ENCODE measurements around the gene NEU4.

DNA sequence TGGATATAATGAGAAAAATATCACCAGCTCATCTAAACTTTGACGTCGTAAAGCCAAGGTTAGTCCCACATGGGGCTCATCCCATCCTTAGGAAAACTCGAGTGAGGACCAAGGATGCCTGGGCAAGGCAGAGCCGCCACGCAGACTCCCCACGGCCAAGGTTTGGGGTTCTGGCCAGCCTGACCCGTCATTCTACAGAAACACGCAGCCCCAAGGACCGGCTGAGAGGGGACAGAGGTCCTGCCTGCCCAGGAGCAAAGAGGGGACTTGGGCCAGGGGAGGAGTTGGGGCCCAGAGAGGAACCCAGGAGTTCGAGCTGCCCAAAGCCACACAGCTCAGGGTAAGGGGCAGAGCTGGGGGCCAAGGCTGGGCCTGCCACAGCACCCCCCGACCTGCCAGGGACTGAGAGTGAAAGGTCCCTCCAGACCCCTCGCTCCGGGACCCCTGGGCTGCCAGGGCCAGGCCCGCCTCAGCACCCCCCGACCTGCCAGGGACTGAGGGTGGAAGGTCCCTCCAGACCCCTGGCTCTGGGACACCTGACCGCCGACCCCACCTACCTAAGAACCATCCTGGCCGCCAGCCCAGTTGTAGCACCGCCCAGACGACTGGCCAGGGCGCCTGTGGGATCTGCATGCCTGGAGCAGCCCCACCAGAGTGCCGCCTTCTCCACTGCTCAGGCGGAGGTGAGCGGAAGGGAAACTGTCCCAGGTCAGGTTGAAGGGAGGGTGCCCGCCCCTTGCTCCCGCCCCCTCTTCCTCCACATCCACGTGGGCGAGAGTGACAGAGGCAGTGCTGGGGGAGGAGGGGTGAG lies 49.4 kb downstream of the NEU4 start, which contains the start of gene PDCD1:
- TF ChIP-seq, protein P1, sequence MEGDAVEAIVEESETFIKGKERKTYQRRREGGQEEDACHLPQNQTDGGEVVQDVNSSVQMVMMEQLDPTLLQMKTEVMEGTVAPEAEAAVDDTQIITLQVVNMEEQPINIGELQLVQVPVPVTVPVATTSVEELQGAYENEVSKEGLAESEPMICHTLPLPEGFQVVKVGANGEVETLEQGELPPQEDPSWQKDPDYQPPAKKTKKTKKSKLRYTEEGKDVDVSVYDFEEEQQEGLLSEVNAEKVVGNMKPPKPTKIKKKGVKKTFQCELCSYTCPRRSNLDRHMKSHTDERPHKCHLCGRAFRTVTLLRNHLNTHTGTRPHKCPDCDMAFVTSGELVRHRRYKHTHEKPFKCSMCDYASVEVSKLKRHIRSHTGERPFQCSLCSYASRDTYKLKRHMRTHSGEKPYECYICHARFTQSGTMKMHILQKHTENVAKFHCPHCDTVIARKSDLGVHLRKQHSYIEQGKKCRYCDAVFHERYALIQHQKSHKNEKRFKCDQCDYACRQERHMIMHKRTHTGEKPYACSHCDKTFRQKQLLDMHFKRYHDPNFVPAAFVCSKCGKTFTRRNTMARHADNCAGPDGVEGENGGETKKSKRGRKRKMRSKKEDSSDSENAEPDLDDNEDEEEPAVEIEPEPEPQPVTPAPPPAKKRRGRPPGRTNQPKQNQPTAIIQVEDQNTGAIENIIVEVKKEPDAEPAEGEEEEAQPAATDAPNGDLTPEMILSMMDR (IDR thresholded peaks at IDR 0.05), result no peak
- TF ChIP-seq REST (IDR thresholded peaks at IDR 0.05; ENCODE audit: insufficient read depth in 1 of 2, low read depth in 2 of 2, low read length in 1 of 2), result no peak

Measured in Panc1 (cell line).